Subcutaneous adipose tissue (tissue), 4 donors: ENCODE results near the gene DONSON. TPM values are rescaled to one million over a fixed set of nuclear protein-coding genes. Genes with fewer than 3 reads are reported as not detected.

Source experiments
- CTCF ChIP-seq: fragments of 450-650 bp; IDR thresholded peaks from one replicate; pipeline ENCODE4 v1.5.1; 2016; ENCODE audit warnings: low read depth, mild to moderate bottlenecking, control low read depth, antibody characterized with exemption, moderate library complexity
- total RNA-seq, 4 donors: library from RNA; depleted of rRNA; stranded (reverse); fragments of >200 nt; gene quantifications; one replicate each; pipeline ENCODE4 v1.1.0, GENCODE V29; 2016

Gene DONSON
- total RNA-seq, result 10 to 100 TPM in 3 of 4 donors, 1 to 10 TPM in 1; 7.3 to 23.8 (median 11.1) TPM

- TF ChIP-seq CTCF, result no peak
These were observed at the start of gene DONSON for GRCh38 chr21:33588485-33589335. DONSON (minus strand) TSS chr21:33588684; CDS start chr21:33588641, 43 bp downstream.

- TF ChIP-seq CTCF, result no peak
These were observed 45.8 kb upstream of the DONSON start for GRCh38 chr21:33634254-33634653.

GRCh38 chr21:33622253-33622652, 33.8 kb upstream of the DONSON start:
- TF ChIP-seq CTCF, result no peak

GRCh38 chr21:33619726-33620125, 31.2 kb upstream of the DONSON start:
- no peak for TF ChIP-seq CTCF

GRCh38 chr21:33618407-33618806, 29.9 kb upstream of the DONSON start:
- no peak for TF ChIP-seq CTCF

- TF ChIP-seq CTCF, result no peak
These were observed 22.7 kb upstream of the DONSON start for GRCh38 chr21:33611006-33611744.

- TF ChIP-seq CTCF, result no peak
These were observed 20.1 kb upstream of the DONSON start for GRCh38 chr21:33608559-33608958.
